ENCODE results near the gene IQCH.

DNA sequence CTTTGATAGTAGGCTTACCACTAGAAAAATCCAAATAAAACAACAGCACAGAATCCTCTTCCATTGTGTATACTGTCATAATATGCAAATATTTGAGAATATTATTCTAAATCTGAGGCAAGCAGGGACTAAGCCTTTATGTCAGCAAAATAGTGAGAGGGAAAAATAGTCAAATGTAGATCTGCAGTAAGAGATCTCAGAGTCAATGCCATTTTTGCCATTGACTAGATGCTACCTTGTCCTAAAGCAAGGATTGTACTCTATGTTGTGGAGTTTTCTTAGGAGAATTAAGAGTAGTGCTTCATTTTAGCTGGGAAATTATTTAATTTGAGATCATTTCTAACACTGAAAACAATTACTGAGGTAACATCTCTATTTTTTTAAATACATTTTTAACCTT, 50.2 kb downstream of the IQCH start:
- TF ChIP-seq EZH2 (IDR thresholded peaks at IDR 0.05) = no peak
- TF ChIP-seq POLR2AphosphoS5 (IDR thresholded peaks at IDR 0.05; ENCODE audit: borderline replicate concordance, low read depth, low read length) = no peak
